T1000 (cell line): Measurements from ENCODE around the gene GRIN3B.
A peak's percentile ranks its signal among the peaks of the same experiment; 100 is the strongest.

Source experiments
- DNase-seq: peaks from one replicate; lab custom pipeline; 2025; ENCODE audit warnings: mixed read lengths; lab: John Stamatoyannopoulos, UW

GRIN3B gene

GRCh38 chr19:964761-965694 is 35.2 kb upstream of the GRIN3B start:
- DNase-seq = no peak

DNA sequence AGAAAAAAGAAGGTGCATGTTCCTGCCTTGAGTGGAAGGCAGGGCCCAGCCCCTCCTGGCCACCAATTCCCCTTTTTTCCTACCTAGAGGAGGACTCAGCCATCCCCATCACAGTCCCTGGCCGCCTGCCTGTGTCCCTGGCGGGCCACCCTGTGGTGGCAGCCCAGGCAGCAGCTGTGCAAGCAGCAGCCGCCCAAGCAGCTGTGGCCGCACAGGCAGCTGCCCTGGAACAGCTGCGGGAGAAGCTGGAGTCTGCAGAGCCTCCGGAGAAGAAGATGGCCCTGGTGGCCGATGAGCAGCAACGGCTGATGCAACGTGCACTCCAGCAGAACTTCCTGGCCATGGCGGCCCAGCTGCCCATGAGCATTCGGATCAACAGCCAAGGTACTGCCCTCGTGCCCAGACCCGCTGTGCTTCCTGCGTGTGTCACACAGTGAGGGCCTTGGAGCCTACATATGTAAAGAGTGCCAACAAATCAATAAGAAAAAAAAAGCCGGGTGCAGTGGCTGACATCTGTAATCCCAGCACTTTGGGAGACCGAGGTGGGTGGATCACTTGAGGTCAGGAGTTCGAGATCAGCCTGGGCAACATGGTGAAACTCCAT is 33.6 kb upstream of the GRIN3B start:
- DNase-seq = no peak

DNA sequence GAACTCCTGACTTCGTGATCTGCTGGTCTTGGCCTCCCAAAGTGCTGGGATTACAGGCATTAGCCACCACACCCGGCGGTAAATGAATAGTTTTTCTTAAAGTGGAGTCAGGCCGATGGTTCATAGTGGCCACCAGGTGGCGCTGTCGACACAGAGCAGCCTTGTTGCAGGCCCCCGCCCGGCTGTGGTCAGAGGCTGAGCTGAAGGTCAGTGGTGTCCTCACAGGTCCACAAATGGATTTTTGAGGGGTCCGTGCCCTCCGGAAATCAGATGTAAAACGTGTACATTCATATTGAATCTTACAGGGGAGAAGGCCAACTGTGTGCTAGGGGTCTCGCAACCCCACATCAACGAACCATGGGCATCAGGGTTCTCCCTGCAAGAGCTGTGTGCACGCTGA is 29.5 kb upstream of the GRIN3B start:
- no peak for DNase-seq

GRCh38 chr19:971795-972194 is 28.4 kb upstream of the GRIN3B start:
- DNase-seq = no peak

GRCh38 chr19:972281-972680 is 27.9 kb upstream of the GRIN3B start:
- DNase-seq = no peak

GRCh38 chr19:973726-974563 is 26.3 kb upstream of the GRIN3B start:
- DNase-seq = no peak

DNA sequence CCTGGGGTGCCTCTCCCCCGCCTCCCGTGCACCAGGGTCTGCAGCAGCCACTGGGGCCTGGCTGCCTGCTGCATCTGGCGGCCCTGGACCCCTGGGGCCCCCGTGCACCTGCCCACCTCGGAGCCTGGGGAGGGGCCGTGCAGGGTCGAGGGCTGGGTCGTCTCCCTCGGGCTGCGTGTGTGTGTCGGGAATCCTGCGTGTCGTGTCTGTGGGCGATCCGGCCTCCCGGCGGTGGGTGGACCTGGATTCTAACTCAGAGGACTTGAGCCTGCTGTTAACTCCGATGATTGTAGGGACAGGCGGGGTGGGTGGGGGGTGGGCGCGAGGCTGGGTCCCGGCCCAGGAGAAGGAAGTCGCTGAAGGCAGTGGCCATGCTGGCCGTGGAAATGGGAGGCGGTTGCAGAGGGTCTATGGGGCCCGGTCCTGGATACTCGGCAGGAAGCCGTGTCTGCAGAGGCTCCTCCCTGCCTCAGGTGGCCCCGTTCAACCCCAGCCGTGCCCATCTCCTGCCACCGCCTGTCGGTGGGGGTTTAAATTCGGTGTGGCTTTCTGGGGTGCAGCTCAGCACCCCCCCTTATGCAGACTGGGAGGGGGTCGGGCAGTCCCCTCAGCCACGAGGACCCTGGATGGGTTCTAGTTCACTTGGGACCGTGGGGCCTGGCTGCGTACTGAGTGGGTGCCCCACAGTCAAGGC is 25.5 kb upstream of the GRIN3B start:
- DNase-seq = no peak

DNA sequence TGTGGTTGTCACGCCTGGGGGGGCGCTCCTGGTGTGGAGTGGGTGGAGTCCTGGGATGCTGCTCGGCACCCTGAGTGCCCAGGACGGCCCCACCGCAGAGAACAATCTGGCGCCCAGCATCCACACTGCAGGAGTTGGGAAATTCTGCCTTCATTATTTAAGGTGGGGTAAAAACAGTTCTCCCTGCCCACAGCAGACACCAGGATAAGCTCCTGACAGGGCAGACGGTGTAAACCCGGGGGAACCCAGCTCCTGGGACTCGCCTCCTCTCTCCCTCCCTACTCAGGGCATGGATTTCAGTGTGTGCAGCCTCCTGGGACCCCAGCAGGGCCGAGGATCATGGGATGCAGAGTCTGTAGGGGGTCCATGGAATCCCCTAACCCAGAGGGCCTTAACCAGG is 23.7 kb upstream of the GRIN3B start:
- DNase-seq = no peak

- no peak for DNase-seq
Measured at GRCh38 chr19:977058-977464, 23.2 kb upstream of the GRIN3B start.

DNA sequence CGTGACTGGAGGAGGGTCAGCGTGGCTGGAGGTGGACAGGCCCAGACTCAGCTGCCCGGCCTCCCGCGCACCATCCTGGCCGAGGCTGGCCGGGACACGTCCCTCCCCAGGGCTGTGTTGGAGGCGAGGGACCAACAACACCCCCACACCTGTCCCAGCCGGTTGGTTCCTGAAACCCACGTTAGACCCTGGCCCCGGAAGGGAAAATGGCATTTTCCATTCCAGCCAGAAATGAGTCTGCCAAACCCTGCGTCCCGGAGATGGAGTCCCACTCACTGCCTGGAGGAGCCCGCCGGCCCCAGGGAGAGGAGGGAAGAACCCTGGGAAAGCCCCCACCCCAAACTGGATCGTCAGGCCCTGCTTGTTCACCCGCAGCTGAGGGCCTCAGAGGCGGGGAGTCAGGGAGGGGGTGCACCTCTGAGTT is 20.9 kb upstream of the GRIN3B start:
- no peak for DNase-seq

- no peak for DNase-seq
Measured at GRCh38 chr19:980133-980998, 19.9 kb upstream of the GRIN3B start.

GRCh38 chr19:982567-983170 is 17.6 kb upstream of the GRIN3B start:
- peak; percentile 83 for DNase-seq

- peak; percentile 88 for DNase-seq
Measured at GRCh38 chr19:984165-984967, 15.9 kb upstream of the GRIN3B start, which contains the start of gene WDR18. Gene WDR18, plus strand, starts transcription at chr19:984345. Its CDS starts 9 bp downstream, at chr19:984354.

GRCh38 chr19:986083-986482 is 14.1 kb upstream of the GRIN3B start:
- DNase-seq = no peak

- no peak for DNase-seq
Measured at GRCh38 chr19:988081-988480, 12.1 kb upstream of the GRIN3B start.

GRCh38 chr19:988510-988909 is 11.7 kb upstream of the GRIN3B start:
- DNase-seq = no peak

GRCh38 chr19:989381-990081 is 10.7 kb upstream of the GRIN3B start:
- no peak for DNase-seq

- DNase-seq = no peak
Measured at GRCh38 chr19:990119-990571, 10.1 kb upstream of the GRIN3B start.

- DNase-seq = no peak
Measured at GRCh38 chr19:990746-991145, 9.5 kb upstream of the GRIN3B start.
